Measurements from ENCODE around the gene ANKS1A.

ANKS1A gene

DNA sequence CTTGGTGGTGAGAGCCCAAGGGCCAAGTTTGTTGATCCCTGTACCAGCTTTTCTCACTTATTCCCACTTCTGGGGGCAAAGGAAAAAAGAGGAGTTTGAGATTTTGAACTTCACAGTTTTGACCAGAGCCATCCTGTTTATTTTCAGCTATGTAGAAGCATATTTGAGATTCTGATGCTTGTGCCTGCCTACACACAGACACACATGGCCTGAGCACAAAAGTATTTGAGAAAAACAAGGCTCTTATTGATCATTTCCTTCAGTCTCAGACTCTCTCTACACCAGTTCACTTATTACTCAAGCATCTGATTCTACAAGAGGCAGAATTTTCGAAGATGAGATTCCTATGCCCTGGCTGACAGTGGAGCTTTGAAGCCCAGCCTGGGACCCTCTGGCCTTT lies 151.3 kb downstream of the ANKS1A start:
- Histone ChIP-seq H3F3A (ENCODE audit: insufficient read depth, low read length) (no peaks in the 10 kb centered on the region), H4K20me1 (ENCODE audit: insufficient read depth, low read length) (no peaks in the 10 kb centered on the region)

DNA sequence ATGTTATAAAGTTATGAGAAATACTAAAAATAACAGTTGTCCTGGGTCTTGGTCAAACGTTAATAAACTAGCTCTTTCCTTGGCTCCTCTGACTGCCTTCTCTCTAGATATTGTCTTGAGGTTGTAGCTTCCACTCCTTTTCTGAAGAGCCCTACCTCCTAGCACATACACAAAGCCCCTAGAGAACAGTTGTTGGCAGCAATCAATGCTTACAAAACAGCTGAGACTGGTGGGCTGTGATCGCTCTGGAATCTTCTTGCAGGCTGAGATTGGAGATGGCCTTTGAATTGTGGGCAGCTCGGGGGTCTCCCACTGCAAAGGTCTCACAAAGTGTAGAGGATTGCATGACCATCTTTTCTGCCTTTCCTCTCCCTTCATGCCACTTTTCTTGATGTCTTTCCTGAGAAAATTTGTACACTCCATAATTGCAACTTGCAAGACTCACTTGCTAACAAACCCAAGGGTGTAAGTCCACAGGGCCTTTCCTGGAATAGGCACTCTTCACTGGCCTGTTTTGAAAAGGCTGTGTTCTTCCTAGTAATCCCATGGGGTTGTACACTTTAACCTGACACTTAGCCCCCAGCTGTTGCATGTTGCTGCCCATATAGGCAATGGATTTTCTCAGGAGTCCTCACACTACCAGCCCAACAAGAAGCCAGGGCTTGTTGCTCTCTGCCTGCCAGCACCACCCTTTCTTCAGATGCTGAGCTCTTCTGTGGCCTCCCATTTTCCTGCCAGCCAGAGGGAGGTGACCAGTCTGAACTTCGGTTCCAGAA lies 152.2 kb downstream of the ANKS1A start:
- Histone ChIP-seq H3K27ac (ENCODE audit: low read length) (no peak overlapping the region), H3K9me3 (replicated peaks; ENCODE audit: insufficient read depth, low read length) (no peaks in the 10 kb centered on the region), H2AFZ (ENCODE audit: low read length) (no peak overlapping the region), H3K9me2 (replicated peaks; ENCODE audit: insufficient read depth, low read length) (no peaks in the 10 kb centered on the region), H3K9ac (ENCODE audit: low read length) (no peak overlapping the region), H3K27me3 (replicated peaks; ENCODE audit: insufficient read depth, low read length) (no peaks in the 10 kb centered on the region), H3K4me1 (ENCODE audit: low read length) (no peaks in the 10 kb centered on the region), H4K20me1 (ENCODE audit: insufficient read depth, low read length) (no peaks in the 10 kb centered on the region), H3F3A (ENCODE audit: insufficient read depth, low read length) (no peaks in the 10 kb centered on the region), H3K79me2 (ENCODE audit: low read length) (no peaks in the 10 kb centered on the region), H3K36me3 (replicated peaks; ENCODE audit: insufficient read depth, low read length) (no peaks in the 10 kb centered on the region), H3K4me2 (ENCODE audit: low read depth, low read length) (no peak overlapping the region), H3K4me3 (ENCODE audit: low read length) (no peak overlapping the region)
- DNase-seq = no peak
- TF ChIP-seq, protein P1, sequence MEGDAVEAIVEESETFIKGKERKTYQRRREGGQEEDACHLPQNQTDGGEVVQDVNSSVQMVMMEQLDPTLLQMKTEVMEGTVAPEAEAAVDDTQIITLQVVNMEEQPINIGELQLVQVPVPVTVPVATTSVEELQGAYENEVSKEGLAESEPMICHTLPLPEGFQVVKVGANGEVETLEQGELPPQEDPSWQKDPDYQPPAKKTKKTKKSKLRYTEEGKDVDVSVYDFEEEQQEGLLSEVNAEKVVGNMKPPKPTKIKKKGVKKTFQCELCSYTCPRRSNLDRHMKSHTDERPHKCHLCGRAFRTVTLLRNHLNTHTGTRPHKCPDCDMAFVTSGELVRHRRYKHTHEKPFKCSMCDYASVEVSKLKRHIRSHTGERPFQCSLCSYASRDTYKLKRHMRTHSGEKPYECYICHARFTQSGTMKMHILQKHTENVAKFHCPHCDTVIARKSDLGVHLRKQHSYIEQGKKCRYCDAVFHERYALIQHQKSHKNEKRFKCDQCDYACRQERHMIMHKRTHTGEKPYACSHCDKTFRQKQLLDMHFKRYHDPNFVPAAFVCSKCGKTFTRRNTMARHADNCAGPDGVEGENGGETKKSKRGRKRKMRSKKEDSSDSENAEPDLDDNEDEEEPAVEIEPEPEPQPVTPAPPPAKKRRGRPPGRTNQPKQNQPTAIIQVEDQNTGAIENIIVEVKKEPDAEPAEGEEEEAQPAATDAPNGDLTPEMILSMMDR (IDR thresholded peaks at IDR 0.05; ENCODE audit: low read length) = no peak
- TF ChIP-seq EZH2phosphoT487 (IDR thresholded peaks at IDR 0.05; ENCODE audit: low read length) = no peak
- TF ChIP-seq EZH2 (optimal IDR thresholded peaks at IDR 0.05; ENCODE audit: low read depth, low read length) = no peak

More for the DNA sequence above, 151.3 kb downstream of the ANKS1A start:
- H3K9me3 ChIP-seq (replicated peaks; ENCODE audit: insufficient read depth, low read length) = no peaks in the 10 kb centered on the region
- H3K27ac ChIP-seq (ENCODE audit: low read length) = no peak overlapping the region
- TF ChIP-seq, protein P1 (IDR thresholded peaks at IDR 0.05; ENCODE audit: low read length) = no peak
- TF ChIP-seq EZH2phosphoT487 (IDR thresholded peaks at IDR 0.05; ENCODE audit: low read length) (no peak), EZH2 (optimal IDR thresholded peaks at IDR 0.05; ENCODE audit: low read depth, low read length) (no peak)
- H3K27me3 ChIP-seq (replicated peaks; ENCODE audit: insufficient read depth, low read length) = no peaks in the 10 kb centered on the region
- no peaks in the 10 kb centered on the region for H3K4me1 ChIP-seq (ENCODE audit: low read length)
- no peaks in the 10 kb centered on the region for H3K9me2 ChIP-seq (replicated peaks; ENCODE audit: insufficient read depth, low read length)
- no peak overlapping the region for H3K4me2 ChIP-seq (ENCODE audit: low read depth, low read length)
- H3K36me3 ChIP-seq (replicated peaks; ENCODE audit: insufficient read depth, low read length) = no peaks in the 10 kb centered on the region
- H3K4me3 ChIP-seq (ENCODE audit: low read length) = no peak overlapping the region
- no peak overlapping the region for H3K9ac ChIP-seq (ENCODE audit: low read length)
- H3K79me2 ChIP-seq (ENCODE audit: low read length) = no peaks in the 10 kb centered on the region
- no peak for DNase-seq
- H2AFZ ChIP-seq (ENCODE audit: low read length) = no peak overlapping the region

DNA sequence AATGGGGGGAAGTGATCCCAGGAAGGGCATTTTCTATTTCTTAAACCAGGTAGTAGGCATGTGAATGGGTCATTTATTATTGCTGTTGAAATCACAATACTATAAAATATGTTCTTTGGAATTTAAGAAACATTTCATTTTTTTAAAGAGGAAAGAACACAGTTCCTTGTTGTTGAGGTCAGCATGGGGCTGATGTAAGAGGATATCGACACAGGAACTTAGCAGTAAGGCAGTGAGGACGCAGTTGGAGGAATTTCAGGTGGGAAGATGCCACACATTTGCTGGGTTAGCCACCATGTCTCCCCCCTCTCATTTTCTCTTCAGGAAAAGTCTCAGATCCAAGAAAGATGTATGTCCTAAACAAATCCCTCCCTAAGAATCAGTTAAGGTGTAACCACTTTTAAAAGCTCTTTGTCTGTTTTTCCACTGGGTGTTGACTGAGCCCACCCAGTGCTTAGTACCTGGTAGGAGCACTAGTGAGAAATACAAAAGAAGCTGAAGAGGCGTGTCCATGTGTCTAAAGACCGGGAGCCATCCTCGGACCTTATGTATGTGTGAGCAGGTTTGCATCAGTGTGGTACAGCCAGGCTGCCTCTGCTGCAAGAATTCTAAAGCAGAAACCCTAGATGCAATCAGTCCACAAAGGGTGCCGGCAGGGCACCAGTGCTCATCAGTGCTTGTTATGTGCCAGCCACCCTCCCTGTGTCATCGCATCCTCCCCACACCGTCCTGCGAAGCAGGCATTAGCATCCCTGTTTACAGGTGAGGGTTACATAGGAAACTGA lies 153.2 kb downstream of the ANKS1A start:
- H3K4me2 ChIP-seq (ENCODE audit: low read depth, low read length) = no peak overlapping the region
- H3F3A ChIP-seq (ENCODE audit: insufficient read depth, low read length) = no peaks in the 10 kb centered on the region
- no peaks in the 10 kb centered on the region for H3K9me3 ChIP-seq (replicated peaks; ENCODE audit: insufficient read depth, low read length)
- H4K20me1 ChIP-seq (ENCODE audit: insufficient read depth, low read length) = no peaks in the 10 kb centered on the region
- no peaks in the 10 kb centered on the region for H3K36me3 ChIP-seq (replicated peaks; ENCODE audit: insufficient read depth, low read length)
- H3K27me3 ChIP-seq (replicated peaks; ENCODE audit: insufficient read depth, low read length) = no peaks in the 10 kb centered on the region
- H3K9me2 ChIP-seq (replicated peaks; ENCODE audit: insufficient read depth, low read length) = no peaks in the 10 kb centered on the region
- no peak for DNase-seq
- no peak overlapping the region for H2AFZ ChIP-seq (ENCODE audit: low read length)
- no peak overlapping the region for H3K9ac ChIP-seq (ENCODE audit: low read length)
- no peaks in the 10 kb centered on the region for H3K79me2 ChIP-seq (ENCODE audit: low read length)
- no peak overlapping the region for H3K4me3 ChIP-seq (ENCODE audit: low read length)
- H3K27ac ChIP-seq (ENCODE audit: low read length) = no peak overlapping the region
- TF ChIP-seq, protein P1 (IDR thresholded peaks at IDR 0.05; ENCODE audit: low read length) = no peak
- TF ChIP-seq EZH2phosphoT487 (IDR thresholded peaks at IDR 0.05; ENCODE audit: low read length) (no peak), EZH2 (optimal IDR thresholded peaks at IDR 0.05; ENCODE audit: low read depth, low read length) (no peak)
- H3K4me1 ChIP-seq (ENCODE audit: low read length) = peaks cover 6% of the 10 kb centered on the region; the same call in 1 of the 2 replicates

Measured in MM.1S (cell line).